Gastroesophageal sphincter (tissue), 4 donors: ENCODE results near the gene PICK1. TPM values are rescaled to one million over a fixed set of nuclear protein-coding genes. Genes with fewer than 3 reads are reported as not detected.

ENCODE experiments used
- ATAC-seq: fragments of 150-250 bp; one replicate; pipeline ENCODE4 v1.9.1; 2016; ENCODE audit warnings: mild to moderate bottlenecking, moderate library complexity
- H3K27ac ChIP-seq, 4 donors: fragments of 200-600 bp; sonication (generic) in 3 of 4; 1 replicate in 3 of 4; 2 replicates in 1 of 4; pipeline ENCODE4 v1.5.1; 2016 to 2019
- H3K27me3 ChIP-seq: fragments of 200-600 bp; sonication (generic); one replicate; pipeline ENCODE4 v1.5.1; 2019
- H3K36me3 ChIP-seq, 2 donors: fragments of 200-600 bp; sonication (generic); one replicate each; pipeline ENCODE4 v1.5.1; 2019; ENCODE audit warnings: control low read depth in 1 of 2
- H3K4me1 ChIP-seq, 3 donors: fragments of 200-600 bp; sonication (generic); 1 replicate in 2 of 3; 2 replicates in 1 of 3; pipeline ENCODE4 v1.5.1; 2016 to 2019; ENCODE audit warnings: control low read depth in 2 of 3
- H3K4me3 ChIP-seq, 2 donors: fragments of 200-600 bp; sonication (generic); one replicate each; pipeline ENCODE4 v1.5.1; 2019; ENCODE audit warnings: mild to moderate bottlenecking in 1 of 2, moderate library complexity in 1 of 2
- H3K9me3 ChIP-seq, 3 donors: fragments of 200-600 bp; sonication (generic); one replicate each; pipeline ENCODE4 v1.5.1; 2017 to 2019; ENCODE audit warnings: control low read depth in 2 of 3
- CTCF ChIP-seq, 4 experiments: fragments of 200-600 bp in 2 of 4; fragments of 450-650 bp in 2 of 4; sonication (generic) in 1 of 4; IDR thresholded peaks; one replicate each; pipeline ENCODE4 v1.5.1; 2017 to 2019; ENCODE audit warnings: antibody characterized with exemption in 4 of 4, mild to moderate bottlenecking in 2 of 4, moderate library complexity in 2 of 4
- EP300 ChIP-seq: sonication (generic); formaldehyde crosslinking; IDR thresholded peaks from one replicate; pipeline ENCODE4 v1.6.1; 2017; ENCODE audit warnings: antibody characterized with exemption, mild to moderate bottlenecking
- POLR2A ChIP-seq, 2 donors: fragments of 450-650 bp; IDR thresholded peaks; one replicate each; pipeline ENCODE4 v1.6.1; 2017; ENCODE audit warnings: antibody characterized with exemption in 2 of 2, mild to moderate bottlenecking in 2 of 2, moderate library complexity in 1 of 2
- POLR2AphosphoS5 ChIP-seq: sonication (generic); formaldehyde crosslinking; IDR thresholded peaks from one replicate; pipeline ENCODE4 v1.6.1; 2017; ENCODE audit warnings: antibody characterized with exemption
- WGBS, 2 donors: methylation state at CpG; one replicate each; pipeline ENCODE4 v1.1.5; 2018; ENCODE audit warnings: low coverage in 1 of 2; 5-methylcytosine and 5-hydroxymethylcytosine counted together
- total RNA-seq, 4 donors: library from RNA; depleted of rRNA; stranded (reverse); fragments of >200 nt; gene quantifications; one replicate each; pipeline ENCODE4 v1.1.0, GENCODE V29; 2016

Gene PICK1
- total RNA-seq, 4 donors from 2014 or later, result 20.3 to 35.3 (median 25.7) TPM

- Histone ChIP-seq H3K27me3 (no peaks in the 10 kb centered on the region), H3K9me3 (no peaks in the 10 kb centered on the region), H3K4me3 (no peak overlapping the region), H3K27ac (peak overlapping the region in 1 of 4 donors; percentile 78), H3K36me3 (peaks cover 0 to 97% of the 10 kb centered on the region in 2 donors), H3K4me1 (peaks cover 0 to 59% (median 18%) of the 10 kb centered on the region in 3 donors)
- no peak for ATAC-seq
- 58 to 86% methylated on average over 4 to 5 of the region's 8 CpGs for WGBS, 2 donors
- no peak for TF ChIP-seq POLR2AphosphoS5
Observed at GRCh38 chr22:38067028-38067415, 9.8 kb downstream of the PICK1 start.

- no peak for ATAC-seq
- WGBS, 2 donors, result 83% methylated on average over 2 of the region's 13 CpGs; no CpG with 5 or more reads in 1 of the 2 donors
- Histone ChIP-seq H3K27me3 (no peaks in the 10 kb centered on the region), H3K9me3 (no peaks in the 10 kb centered on the region), H3K27ac (peak overlapping the region in 3 of 4 donors; percentile 78 to 92 (median 85)), H3K4me3 (no peak overlapping the region), H3K4me1 (peaks cover 0 to 51% (median 18%) of the 10 kb centered on the region in 3 donors), H3K36me3 (peaks cover 0 to 97% of the 10 kb centered on the region in 2 donors)
- TF ChIP-seq POLR2A (IDR thresholded peaks at IDR 0.05), result no peak
- no peak for TF ChIP-seq CTCF (IDR thresholded peaks at IDR 0.05)
- TF ChIP-seq POLR2AphosphoS5, result no peak
- TF ChIP-seq EP300, result no peak
Observed at GRCh38 chr22:38067761-38068360, 10.7 kb downstream of the PICK1 start.

GRCh38 chr22:38068641-38069371 is 11.6 kb downstream of the PICK1 start:
- H3K27ac ChIP-seq, result peak overlapping the region; percentile 25 to 92 (median 82)
- no peaks in the 10 kb centered on the region for H3K27me3 ChIP-seq
- TF ChIP-seq CTCF (IDR thresholded peaks at IDR 0.05), result no peak
- TF ChIP-seq POLR2A (IDR thresholded peaks at IDR 0.05), result no peak
- TF ChIP-seq EP300, result no peak
- no peak for TF ChIP-seq POLR2AphosphoS5
- peaks cover 0 to 47% (median 18%) of the 10 kb centered on the region in 3 donors for H3K4me1 ChIP-seq
- H3K36me3 ChIP-seq, result peaks cover 0 to 98% of the 10 kb centered on the region in 2 donors
- no peaks in the 10 kb centered on the region for H3K9me3 ChIP-seq
- no peak for ATAC-seq
- WGBS, 2 donors, result no CpG with 5 or more reads among the region's 13 CpGs
- peak overlapping the region in 1 of 2 donors; percentile 3 for H3K4me3 ChIP-seq

GRCh38 chr22:38069372-38070249 is 12.4 kb downstream of the PICK1 start:
- Histone ChIP-seq H3K9me3 (no peaks in the 10 kb centered on the region), H3K4me3 (peak overlapping the region in 1 of 2 donors; percentile 3), H3K4me1 (peaks cover 0 to 47% (median 18%) of the 10 kb centered on the region in 3 donors), H3K27me3 (no peaks in the 10 kb centered on the region), H3K36me3 (peaks cover 0 to 98% of the 10 kb centered on the region in 2 donors), H3K27ac (peak overlapping the region; percentile 25 to 92 (median 82))
- peak; percentile 83 for ATAC-seq
- TF ChIP-seq EP300 (no peak), POLR2AphosphoS5 (peak; percentile 60), CTCF (IDR thresholded peaks at IDR 0.05) (peak in 3 of 4 experiments; percentile 51 to 89 (median 62))
- WGBS, 2 donors, result 28 to 47% methylated on average over 6 to 10 of the region's 21 CpGs
